Activated naive CD4-positive, alpha-beta T cell treated with Interleukin-2 at 50 U/mL for 16 hours (primary cell): ENCODE measurements around the gene CHST12.

Experiments used
- DNase-seq: peaks from one replicate; pipeline ENCODE4 v3.0.0-alpha.2; 2020

Gene CHST12

DNA sequence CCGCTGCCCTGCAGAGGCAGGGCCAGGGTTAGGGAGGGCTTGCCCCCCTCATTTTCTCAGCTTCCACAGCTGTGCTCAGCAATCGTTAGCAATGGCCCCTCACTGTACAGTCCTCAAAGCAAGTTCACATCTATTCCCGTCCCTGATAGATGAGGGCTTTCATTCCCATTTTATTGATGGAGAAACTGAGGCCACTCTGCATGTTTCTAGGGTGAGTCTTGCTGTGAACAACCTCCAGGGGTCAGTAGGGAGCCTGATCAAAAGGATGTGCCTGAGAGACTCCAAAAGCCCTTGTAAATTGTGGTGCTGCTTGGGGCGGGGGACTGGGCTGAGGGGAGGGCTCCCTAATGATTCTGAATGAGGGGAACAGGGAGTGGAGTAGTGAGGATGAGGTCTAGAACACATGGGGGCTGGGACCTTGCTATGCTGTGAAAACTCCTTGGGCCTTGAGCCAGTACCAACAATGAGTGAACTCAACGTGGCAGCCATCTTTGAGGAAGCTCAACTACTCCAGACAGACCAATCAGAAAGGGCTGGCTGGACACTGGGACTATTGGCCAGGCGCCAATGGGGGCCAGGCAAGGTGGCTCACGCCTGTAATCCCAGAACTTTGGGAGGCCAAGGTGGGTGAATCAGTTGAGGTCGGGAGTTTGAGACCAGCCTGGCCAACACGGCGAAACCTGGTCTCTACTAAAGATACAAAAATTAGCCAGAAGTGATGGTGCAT, 79.5 kb downstream of the CHST12 start:
- DNase-seq = no peak

DNA sequence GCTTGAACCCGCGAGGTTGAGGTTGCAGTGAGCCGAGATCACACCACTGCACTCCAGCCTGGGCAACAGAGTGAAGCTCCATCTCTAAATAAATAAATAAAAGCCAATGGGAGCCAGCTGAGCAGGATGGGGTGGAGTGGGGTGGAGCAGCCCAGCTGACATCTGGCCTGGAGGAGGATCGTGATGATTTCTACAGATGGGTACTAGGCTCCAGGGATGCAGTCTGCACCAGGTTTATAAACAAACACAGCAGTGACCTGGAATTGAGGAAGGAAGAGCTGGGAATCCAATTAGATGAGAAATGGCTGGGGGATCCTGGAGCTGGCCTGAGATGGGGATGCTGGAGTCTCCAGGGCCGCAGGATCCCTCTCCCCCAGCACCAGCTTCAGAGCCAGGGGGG, 80.1 kb downstream of the CHST12 start:
- DNase-seq = no peak

DNA sequence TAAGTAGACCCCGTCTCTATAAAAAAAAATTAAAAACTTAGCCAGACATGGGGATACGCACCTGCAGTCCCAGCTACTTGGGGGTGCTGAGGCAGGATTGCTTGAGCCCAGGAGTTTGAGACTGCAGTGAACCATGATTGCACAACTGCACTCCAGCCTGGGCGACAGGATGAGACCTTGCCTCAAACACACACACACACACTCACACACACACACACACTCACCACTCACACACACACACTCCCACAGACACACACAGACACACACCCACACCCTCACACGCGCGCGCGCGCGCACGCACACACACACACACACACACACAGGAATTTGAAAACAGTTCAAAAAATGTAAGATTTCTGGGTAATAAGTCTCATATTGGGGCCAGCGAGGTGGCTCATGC, 81.5 kb downstream of the CHST12 start:
- DNase-seq = no peak

DNA sequence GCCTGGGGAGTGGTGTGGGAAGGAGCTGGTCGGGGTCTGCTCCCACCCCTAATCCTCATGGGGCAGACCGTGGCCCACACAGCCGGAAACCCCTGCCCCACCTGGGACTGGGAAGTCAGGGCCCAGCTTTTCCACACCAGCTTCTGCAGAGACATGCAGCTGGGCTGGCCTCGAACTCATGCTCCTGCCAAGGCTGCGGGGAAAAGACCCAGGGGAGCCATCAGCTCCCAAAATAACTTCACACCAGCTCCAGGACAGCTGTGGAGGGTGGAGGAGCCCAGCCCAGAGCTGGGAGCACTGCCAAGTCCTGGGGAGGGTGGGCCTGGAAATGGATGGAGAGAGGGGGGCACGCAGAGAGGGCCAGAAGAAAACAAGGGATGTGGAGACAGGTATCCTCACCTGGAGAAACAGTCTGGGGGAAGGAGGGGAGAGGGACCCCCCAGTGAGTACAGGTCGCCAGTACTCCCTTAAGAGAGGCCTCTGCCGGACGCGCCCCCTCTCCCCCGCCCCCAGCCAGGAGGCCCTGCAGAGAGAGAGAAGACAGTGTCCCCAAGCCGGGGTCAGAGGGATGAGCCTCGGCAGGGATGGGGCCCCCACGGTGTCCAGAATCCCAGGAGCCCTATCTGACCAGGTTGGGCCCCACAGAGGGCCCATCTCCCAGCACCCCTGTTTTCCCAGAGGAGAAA, 84.3 kb downstream of the CHST12 start:
- DNase-seq = no peak

DNA sequence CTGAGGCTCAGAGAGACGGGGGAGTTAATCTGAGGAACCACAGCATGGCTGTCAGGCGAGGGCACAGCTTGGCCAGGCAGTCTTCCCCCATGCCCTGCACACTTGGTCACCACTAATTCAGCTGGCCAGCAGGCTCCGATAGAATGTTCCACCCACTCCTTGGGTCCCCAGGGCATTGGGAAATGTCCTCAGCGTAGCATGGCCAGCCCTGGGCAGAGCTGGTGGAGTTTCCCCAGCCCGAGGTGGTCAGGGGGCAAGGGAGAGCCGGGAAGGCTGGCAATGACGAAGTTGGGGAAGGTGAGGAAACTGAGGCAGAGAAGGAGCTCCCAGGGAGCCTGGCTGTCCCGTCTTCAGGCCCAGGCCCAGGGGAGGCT, 84.8 kb downstream of the CHST12 start:
- DNase-seq = no peak

DNA sequence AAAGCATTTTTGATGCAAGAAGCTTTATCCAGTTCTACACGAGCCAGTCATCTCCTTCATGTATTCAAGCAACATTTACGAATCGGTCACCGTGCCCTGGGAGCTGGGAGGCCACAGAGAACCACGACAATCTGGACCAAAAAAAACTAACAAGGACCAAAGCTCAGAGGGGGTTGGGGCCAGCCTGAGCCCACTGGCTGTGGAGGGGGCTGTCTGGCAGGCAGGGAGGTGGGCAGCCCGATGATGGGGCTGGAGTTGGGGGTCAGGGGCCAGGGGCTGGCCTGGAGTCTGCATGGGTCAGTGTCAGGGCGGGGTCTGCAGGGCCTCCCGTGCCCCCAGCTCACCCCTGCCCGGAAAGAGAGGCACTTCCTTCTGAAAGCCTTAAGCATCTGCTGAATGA, 85.3 kb downstream of the CHST12 start:
- DNase-seq = no peak

DNA sequence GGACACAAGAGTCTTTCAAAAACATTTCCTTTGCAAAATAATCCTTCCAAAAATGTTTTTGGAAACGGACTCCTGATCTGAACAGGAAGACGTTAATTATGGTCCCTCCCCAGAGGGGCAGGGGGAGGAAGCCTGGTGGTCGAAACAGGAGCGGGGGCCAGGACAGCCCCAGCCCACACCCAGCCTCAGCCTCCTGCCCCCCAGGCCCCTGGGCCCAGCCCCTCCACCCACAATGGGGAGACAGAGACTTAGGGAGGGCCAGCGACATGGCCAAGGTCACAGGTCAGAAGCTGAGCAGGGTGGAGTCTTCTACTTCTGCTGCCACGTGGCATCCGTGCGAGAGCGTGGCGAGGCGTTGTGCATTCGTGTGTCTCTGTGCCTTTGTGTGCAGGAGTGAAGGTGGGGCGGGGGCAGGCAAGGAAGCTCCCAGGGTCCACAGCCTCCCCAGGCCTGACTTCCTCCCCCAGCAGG, 86.8 kb downstream of the CHST12 start:
- DNase-seq = no peak

DNA sequence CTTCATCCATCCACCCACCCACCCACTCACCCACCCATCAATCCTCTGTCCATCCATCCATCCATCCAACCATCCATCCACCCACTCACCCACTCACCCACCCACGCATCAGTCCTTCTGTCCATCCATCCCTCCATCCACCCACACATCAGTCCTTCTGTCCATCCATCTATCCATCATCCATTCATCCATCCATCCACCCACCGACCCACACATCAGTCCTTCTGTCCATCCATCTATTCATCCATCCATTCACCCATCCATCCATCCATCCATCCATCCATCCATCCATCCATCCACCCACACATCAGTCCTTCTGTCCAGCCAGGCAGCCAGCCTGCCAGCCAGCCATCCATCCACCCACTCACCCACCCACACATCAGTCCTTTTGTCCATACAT, 88.6 kb downstream of the CHST12 start:
- DNase-seq = no peak

DNA sequence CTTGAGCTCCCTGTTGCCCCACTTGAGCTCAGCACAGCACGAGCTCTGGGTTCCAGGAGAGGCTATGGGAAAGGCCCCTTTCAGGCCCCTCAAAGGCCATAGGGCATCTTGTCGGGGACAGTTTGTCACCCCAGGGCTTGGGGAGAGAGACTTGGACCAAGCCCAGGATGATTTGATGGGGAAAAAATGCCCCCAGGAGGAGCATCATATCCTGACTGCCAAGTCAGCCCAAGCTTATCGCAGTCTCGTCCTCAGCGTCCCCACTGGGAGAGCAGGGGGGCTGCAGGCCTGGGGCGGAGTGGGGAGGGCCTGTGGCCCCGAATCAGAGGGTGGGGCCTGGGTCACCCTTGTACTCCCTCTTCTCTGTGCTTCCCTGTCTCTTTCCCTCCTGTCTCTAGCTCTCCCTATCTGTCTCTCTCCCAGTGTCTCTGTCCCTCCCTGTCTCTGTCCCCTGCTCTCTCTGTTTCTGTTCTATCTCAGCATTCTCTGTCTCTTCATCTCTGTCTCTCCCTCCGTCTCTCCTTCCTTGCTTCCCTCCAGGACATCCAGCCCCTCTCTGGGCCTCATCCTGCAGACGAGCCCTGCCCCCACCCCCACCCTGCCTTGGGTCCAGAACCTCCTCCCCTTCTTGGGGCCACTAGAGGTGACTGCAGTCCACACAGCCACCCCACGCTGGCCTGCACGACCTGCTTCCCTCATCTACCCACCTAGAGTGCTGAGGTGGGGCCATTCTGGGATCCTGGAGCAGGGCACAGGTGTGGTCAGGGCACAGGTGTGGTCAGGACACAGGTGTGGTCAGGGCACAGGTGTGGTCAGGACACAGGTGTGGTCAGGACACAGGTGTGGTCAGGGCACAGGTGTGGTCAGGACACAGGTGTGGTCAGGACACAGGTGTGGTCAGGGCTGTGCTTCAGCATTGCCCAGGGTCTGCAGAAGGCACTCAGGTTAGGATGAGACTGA, 90.1 kb downstream of the CHST12 start:
- no peak for DNase-seq

DNA sequence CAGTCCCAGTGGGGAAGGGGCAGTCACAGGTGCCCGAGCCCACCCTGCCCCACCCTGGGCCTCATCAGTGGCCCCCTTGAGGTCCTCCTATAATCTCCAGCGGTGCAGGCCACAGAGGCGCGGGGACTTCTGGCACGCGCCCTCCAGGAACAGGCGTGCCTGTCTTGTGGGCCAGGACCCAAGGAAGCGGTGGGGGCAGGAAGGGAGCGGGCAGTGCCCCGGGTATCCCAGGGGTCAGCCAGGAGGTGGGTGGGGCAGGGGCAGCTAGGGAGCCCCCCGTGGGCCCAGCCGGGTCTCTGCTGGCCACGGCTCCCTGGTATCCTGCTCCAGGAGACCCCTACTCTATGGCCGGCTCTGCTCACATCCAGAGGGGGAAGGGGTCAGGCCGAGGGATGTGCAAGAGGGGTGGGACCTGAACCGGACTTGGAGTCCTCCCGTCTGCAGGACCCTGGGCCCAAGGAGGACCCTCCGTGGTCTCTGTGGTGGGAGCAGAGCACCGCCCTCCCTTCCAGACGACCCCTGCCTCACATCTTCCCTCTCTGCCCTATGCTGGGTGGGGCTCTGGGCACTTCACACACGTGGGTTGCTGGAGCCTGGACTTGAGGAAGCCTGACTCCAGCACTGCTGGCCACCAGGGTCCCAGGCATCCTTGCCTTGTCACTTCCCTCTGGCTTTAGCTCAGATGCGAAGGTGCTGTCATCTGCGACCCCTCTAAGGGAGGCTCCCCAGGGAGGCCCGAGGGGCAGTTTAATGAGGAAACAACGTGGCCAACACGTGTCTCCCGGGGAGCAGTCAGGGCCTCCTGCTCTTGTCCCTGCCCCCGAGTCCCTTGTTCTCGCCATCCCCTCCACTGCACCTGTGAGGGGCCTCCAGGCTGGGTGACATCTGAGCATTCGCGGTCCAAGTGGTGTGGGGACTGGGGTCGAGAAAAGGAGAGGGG, 91.0 kb downstream of the CHST12 start:
- DNase-seq = no peak

DNA sequence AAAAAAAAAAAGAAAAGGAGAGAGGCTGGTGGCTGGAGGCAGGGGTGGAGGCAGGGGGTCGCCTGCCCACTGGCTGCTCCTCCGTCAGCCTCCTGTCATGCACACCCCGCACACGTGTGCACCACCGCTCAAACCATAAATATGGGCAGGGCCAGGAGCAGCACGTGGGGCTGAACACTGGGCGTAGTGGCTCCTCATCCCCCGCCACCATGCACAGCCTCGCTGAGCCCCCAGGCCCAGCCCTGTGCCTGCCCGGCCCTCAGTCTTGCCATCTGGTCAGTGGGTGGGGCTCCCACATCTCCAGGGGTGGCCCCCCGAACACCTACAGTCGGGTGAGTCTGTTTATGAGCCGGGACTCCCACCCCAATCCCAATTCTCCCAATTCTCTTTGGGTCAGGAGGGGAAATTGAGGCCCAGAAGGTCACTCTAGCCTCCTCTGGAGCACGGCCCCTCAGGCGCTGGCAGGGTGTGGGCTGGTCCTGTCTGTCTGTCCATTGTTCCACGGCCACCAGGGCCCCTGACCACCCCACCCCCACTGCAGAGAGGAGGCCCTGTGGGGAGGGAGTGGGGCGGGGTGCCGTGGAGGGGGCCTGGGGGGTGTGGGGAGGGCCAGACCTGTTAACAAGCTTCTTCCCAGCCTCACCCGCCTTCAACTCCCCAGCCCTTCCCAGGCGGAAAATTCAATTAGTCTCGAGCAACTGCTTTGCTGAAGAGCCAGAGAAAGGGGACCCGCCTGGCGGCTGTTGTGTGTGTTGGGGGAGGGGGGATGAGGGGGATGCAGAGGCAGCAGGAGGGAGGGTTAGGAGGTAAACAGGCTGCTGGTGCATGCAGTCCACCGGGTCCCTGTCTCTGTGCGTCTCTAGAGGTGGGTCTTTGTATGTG, 92.2 kb downstream of the CHST12 start:
- DNase-seq = no peak

DNA sequence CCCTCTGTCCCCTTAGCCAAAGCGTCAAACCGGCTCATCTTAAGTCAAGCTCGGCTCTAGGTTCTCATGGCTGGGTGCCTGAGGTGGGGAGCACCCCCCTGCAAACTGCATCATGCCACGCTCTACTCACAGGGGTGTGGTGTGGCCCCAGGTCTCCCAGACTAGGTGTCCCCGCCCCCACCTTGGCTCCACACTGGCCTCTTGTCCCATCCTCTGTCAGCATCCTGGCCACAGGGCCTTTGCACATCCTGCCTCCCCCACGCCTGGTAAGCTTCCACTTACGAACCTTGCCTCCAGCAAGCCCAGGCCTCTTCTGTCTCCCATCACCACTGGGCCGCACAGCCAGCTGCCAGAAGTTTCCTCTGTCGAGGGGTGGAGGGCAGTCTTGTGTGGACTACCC, 93.0 kb downstream of the CHST12 start:
- no peak for DNase-seq

DNA sequence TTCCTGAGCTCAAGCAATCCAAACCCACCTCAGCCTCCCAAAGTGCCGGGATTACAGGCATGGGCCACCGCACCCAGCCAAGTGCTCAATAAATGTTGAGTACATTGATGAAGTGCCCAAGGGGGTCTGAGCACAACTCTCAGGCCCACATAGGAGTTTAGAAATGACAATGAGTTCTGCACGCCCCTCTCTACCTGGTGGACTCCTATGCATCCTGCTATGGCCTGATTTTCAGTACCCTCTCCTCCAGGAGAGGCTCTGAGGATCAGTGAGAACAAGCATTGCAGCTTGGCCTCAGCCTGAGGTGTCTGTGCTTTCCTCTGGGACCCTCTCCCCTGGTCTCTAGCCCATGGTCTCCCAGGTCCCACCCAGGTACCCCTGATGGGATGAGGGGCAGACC, 93.7 kb downstream of the CHST12 start:
- DNase-seq = no peak

DNA sequence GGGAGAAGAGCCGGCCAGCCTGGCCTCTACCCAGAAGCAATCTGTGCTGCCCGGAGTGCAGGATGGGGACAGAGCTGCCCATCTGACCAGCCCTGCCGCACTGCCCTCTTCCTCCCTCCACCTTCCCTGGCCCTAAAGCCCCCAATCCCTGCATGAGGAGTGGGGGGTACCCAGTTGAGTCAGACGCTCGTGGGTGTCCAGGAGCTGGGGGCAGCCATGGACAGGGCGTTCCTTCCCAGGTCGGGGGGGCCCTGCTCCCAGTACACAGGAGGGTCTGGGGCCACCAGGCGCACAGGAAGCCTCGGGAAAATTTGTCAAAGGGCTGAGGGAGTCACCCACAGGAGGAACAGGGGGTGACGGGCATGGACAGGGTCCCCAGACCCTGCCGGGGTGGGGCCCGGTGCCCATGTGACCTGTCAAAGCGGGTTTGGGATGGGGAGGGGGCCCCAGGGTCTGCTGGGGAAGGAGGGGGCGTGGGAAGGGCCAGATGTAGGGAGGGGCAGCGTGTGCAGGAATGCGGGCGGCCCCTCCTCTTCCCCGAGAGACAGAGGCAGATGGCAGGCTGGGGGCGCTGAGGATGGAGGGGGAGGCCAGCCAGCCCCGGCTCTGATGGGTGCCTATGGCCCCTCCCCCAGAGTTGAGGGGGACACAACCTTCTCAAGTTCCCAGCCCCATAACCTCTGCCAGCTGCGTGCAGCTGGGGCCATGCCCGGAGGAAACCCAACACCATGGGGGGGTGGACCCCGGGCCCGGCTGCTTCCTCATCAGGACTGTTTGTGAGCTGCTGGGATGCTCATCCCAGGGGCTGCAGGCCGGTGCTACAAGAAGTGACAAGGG, 94.3 kb downstream of the CHST12 start:
- DNase-seq = no peak
